WTC11 (cell line): ENCODE measurements around the gene PTGER1. TPM values are rescaled to one million over a fixed set of nuclear protein-coding genes. Genes with fewer than 3 reads are reported as not detected.

Experiments used
- ATAC-seq: fragments of 200-7000 bp; cut with Tn5 transposase; 2 replicates; pipeline ENCODE4 v1.10.0; 2021; ENCODE audit warnings: mild to moderate bottlenecking, moderate library complexity
- CTCF ChIA-PET: fragments of 300-600 bp; sonication (Branson Sonifier 250); formaldehyde crosslinking; loops from one replicate; lab custom pipeline; 2021; ENCODE audit warnings: antibody characterized with exemption; lab: Charles Lee
- POLR2A ChIA-PET: fragments of 350-600 bp; sonication (Branson Sonifier 250); formaldehyde crosslinking; loops from one replicate; lab custom pipeline; 2021; ENCODE audit warnings: antibody characterized with exemption; lab: Charles Lee
- DNase-seq: peaks from one replicate; pipeline ENCODE4 v3.0.0; 2021; ENCODE audit warnings: low spot score
- H3K27ac Mint-ChIP-seq: 2 replicates; pipeline ENCODE4 v1.8.0; 2021; ENCODE audit warnings: mixed read lengths
- H3K27me3 Mint-ChIP-seq: 2 replicates; pipeline ENCODE4 v1.8.0; 2021; ENCODE audit warnings: low read depth, mild to moderate bottlenecking, moderate library complexity, mixed read lengths
- H3K36me3 Mint-ChIP-seq: 2 replicates; pipeline ENCODE4 v1.8.0; 2021; ENCODE audit warnings: mixed read lengths
- H3K4me1 Mint-ChIP-seq: 2 replicates; pipeline ENCODE4 v1.8.0; 2022; ENCODE audit warnings: mixed read lengths
- H3K4me3 Mint-ChIP-seq: 2 replicates; pipeline ENCODE4 v1.8.0; 2021; ENCODE audit warnings: mild to moderate bottlenecking, moderate library complexity, mixed read lengths
- H3K9me3 Mint-ChIP-seq: 2 replicates; pipeline ENCODE4 v1.8.0; 2021; ENCODE audit warnings: mixed read lengths
- AFF4 ChIP-seq: sonication (generic); formaldehyde crosslinking; IDR thresholded peaks from 2 replicates; pipeline ENCODE4 v1.8.1; 2023; ENCODE audit warnings: mild to moderate bottlenecking, missing genetic modification reagents, borderline replicate concordance
- ETV6 ChIP-seq: sonication (generic); formaldehyde crosslinking; IDR thresholded peaks from 2 replicates; pipeline ENCODE4 v1.8.1; 2022; ENCODE audit warnings: mild to moderate bottlenecking, missing genetic modification reagents
- FOXK1 ChIP-seq: sonication (generic); formaldehyde crosslinking; IDR thresholded peaks from 2 replicates; pipeline ENCODE4 v1.8.0; 2022; ENCODE audit warnings: mild to moderate bottlenecking, moderate library complexity, missing genetic modification reagents
- NFATC4 ChIP-seq: fragments of 250-450 bp; sonication (Bioruptor Pico); IDR thresholded peaks from 2 replicates; pipeline ENCODE4 v1.9.0; 2021; ENCODE audit warnings: mild to moderate bottlenecking
- SOX15 ChIP-seq: fragments of 250-450 bp; sonication (Bioruptor Pico); IDR thresholded peaks from 2 replicates; pipeline ENCODE4 v1.9.0; 2021; ENCODE audit warnings: mild to moderate bottlenecking
- TCF7 ChIP-seq: sonication (generic); formaldehyde crosslinking; IDR thresholded peaks from 2 replicates; pipeline ENCODE4 v1.8.0; 2022; ENCODE audit warnings: mild to moderate bottlenecking, low read depth, missing genetic modification reagents, moderate library complexity
- TEAD1 ChIP-seq: sonication (generic); formaldehyde crosslinking; IDR thresholded peaks from 2 replicates; pipeline ENCODE4 v1.8.0; 2022; ENCODE audit warnings: mild to moderate bottlenecking, missing genetic modification reagents
- TP53 ChIP-seq: sonication (generic); formaldehyde crosslinking; IDR thresholded peaks from 2 replicates; pipeline ENCODE4 v1.8.1; 2023; ENCODE audit warnings: mild to moderate bottlenecking, missing genetic modification reagents
- ZNF121 ChIP-seq: sonication (generic); formaldehyde crosslinking; IDR thresholded peaks from 2 replicates; pipeline ENCODE4 v1.8.0; 2023; ENCODE audit warnings: missing genetic modification reagents
- ZNF138 ChIP-seq: sonication (generic); formaldehyde crosslinking; conservative IDR thresholded peaks from 2 replicates; pipeline ENCODE4 v1.8.1; 2022; ENCODE audit warnings: mild to moderate bottlenecking, moderate library complexity, missing genetic modification reagents
- ZNF317 ChIP-seq: sonication (generic); formaldehyde crosslinking; IDR thresholded peaks from 2 replicates; pipeline ENCODE4 v1.8.1; 2023; ENCODE audit warnings: low read depth, mild to moderate bottlenecking, moderate library complexity, missing genetic modification reagents, borderline replicate concordance
- ZNF396 ChIP-seq: fragments of 250-450 bp; sonication (Bioruptor Pico); IDR thresholded peaks from 2 replicates; pipeline ENCODE4 v1.8.0; 2021; ENCODE audit warnings: mild to moderate bottlenecking, moderate library complexity, borderline replicate concordance
- ZNF532 ChIP-seq: fragments of 250-450 bp; sonication (Bioruptor Pico); IDR thresholded peaks from 2 replicates; pipeline ENCODE4 v1.9.0; 2021; ENCODE audit warnings: mild to moderate bottlenecking, borderline replicate concordance
- total RNA-seq: library from RNA; stranded (reverse); gene quantifications from 3 replicates; pipeline ENCODE4 v1.2.3, GENCODE V29; 2021
- TF ChIP-seq, protein P1 (sequence below): sonication (generic); formaldehyde crosslinking; IDR thresholded peaks from 2 replicates; pipeline ENCODE4 v1.8.0; 2023; ENCODE audit warnings: missing genetic modification reagents, mild to moderate bottlenecking, borderline replicate concordance

The PTGER1 gene
- total RNA-seq, 1 experiment from 2014 or later = 0.68 TPM

DNA sequence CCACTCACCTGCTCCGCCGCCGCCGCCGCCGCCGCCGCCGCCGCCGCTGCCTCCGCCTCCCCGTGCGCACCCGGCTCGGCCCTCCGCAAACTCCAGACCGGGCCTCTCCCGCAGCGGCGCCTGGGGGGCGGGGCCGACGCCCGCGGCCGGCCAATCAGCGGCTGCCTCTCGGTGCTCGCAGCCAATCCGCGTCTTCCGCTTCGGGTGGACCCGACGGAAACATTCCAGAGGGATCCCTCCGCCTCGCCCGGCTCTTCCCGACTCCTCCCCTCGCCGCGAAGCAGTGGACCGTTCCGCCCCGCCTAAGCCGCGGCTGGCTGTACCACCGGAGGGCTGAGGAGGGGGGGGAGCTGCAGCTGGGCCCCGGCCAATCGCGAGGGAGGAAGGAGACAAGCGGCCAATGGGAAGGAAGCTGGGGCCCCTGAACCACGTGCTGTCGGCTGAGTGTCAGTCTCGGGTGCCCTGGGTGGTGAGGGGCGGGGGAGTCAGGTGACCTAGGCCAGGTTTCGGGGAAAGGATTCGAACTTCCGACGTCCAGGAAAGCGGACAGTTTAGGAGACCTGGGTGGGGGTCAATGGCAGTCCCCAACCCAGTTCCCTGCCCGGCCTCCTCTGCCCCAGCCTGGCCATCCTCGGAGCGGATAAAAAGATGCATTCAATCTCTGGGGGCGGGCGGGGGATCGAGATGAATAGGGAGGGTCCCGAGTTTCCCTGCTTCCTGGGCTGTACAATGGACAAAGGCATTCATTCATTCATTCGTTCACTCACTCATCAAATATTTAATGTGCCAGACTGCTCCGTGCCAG lies 21.1 kb upstream of the PTGER1 start, which contains the start of gene GIPC1 (continued):
- TF ChIP-seq, protein P1, sequence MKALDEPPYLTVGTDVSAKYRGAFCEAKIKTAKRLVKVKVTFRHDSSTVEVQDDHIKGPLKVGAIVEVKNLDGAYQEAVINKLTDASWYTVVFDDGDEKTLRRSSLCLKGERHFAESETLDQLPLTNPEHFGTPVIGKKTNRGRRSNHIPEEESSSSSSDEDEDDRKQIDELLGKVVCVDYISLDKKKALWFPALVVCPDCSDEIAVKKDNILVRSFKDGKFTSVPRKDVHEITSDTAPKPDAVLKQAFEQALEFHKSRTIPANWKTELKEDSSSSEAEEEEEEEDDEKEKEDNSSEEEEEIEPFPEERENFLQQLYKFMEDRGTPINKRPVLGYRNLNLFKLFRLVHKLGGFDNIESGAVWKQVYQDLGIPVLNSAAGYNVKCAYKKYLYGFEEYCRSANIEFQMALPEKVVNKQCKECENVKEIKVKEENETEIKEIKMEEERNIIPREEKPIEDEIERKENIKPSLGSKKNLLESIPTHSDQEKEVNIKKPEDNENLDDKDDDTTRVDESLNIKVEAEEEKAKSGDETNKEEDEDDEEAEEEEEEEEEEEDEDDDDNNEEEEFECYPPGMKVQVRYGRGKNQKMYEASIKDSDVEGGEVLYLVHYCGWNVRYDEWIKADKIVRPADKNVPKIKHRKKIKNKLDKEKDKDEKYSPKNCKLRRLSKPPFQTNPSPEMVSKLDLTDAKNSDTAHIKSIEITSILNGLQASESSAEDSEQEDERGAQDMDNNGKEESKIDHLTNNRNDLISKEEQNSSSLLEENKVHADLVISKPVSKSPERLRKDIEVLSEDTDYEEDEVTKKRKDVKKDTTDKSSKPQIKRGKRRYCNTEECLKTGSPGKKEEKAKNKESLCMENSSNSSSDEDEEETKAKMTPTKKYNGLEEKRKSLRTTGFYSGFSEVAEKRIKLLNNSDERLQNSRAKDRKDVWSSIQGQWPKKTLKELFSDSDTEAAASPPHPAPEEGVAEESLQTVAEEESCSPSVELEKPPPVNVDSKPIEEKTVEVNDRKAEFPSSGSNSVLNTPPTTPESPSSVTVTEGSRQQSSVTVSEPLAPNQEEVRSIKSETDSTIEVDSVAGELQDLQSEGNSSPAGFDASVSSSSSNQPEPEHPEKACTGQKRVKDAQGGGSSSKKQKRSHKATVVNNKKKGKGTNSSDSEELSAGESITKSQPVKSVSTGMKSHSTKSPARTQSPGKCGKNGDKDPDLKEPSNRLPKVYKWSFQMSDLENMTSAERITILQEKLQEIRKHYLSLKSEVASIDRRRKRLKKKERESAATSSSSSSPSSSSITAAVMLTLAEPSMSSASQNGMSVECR (CRISPR knock-in tag) = 0 out of 2 replicates have a peak, but pooled peaks have one; percentile 55

DNA sequence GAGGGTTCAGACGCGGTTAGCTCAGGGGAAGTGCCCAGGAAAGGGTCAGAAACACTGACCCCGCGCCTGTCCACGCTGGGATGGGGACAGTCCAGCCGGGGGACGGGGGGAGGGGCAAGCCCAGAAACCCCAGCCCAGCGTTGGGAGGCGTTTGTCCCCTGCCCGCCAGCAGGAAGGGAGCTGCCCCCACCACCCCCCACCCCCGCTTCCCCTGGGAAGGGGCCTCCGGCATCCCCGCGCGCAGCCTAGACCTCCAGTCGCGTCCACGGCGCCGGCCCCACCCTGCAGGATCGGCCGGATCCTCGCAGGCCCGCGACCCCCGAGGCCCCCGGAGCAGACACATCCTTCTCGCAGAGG lies 20.5 kb upstream of the PTGER1 start:
- Mint-ChIP-seq H3K36me3 (peaks cover 22% of the 10 kb centered on the region), H3K9me3 (no peaks in the 10 kb centered on the region), H3K27ac (peak overlapping the region; percentile 60; the same call in 1 of the 2 replicates), H3K4me3 (peak overlapping the region; percentile 89), H3K4me1 (peaks cover 21% of the 10 kb centered on the region), H3K27me3 (peaks cover 4% of the 10 kb centered on the region; the same call in 1 of the 2 replicates)
- ChIA-PET CTCF (interaction anchor here (0.6 to 4.2 kb wide), 12 partner anchors 9 to 359 kb away, joined by 3 to 46 read pairs (median 6); partner anchors contain the start of genes ASF1B, DNAJB1 and PTGER1), POLR2A (interaction anchor here (0.6 to 1.3 kb wide), 3 partner anchors 16 to 250 kb away, joined by 3 read pairs; no protein-coding TSS in a partner anchor)
- DNase-seq = no peak
- ATAC-seq = no peak
- TF ChIP-seq FOXK1 (CRISPR knock-in tag) (peak; percentile 0; the same call in 1 of the 2 replicates), TP53 (CRISPR knock-in tag) (peak; percentile 64; the same call in 1 of the 2 replicates), ZNF138 (CRISPR knock-in tag) (no peak)

DNA sequence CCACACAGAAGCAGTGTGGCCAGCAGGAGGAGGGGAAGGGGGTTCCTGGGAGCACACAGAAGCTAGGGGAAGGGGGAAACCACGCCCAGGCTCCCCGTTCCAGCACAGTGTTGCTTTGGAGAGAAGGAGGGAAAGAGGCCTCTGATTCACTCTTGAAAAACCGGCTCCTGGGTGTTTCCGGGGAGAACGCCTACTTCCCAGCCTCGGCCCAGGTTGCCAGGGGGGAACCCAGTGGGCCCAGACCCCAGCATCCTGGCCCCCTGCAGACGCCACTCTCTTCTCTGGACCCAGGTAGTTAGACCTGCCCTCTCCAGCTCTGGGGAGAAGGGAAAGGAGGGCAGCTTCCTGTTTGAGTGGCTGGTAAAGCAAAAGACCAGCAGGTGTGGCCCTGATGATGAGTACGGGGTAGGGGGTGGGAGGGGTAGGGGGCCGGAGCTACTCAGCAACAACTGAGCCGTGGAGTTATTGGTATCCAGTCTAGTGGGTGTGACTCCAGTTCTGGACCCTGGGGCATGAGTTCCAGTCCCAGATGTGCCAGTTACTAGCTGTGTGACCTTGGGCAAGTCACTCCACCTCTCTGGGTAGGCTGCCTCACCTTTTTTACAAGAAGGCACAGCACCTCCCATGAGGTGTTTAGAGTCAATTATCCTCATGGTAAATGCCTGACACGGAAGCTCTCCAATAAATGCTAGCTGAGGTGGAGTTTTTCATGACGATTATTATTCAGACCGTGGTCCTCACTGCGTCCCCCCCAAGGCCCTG lies 19.9 kb upstream of the PTGER1 start:
- Mint-ChIP-seq H3K4me1 (peaks cover 21% of the 10 kb centered on the region), H3K36me3 (peaks cover 22% of the 10 kb centered on the region), H3K27me3 (peaks cover 4% of the 10 kb centered on the region; the same call in 1 of the 2 replicates), H3K9me3 (no peaks in the 10 kb centered on the region), H3K27ac (peak overlapping the region; percentile 85), H3K4me3 (peak overlapping the region; percentile 89)
- ChIA-PET CTCF (interaction anchor here (0.7 to 4.2 kb wide), 10 partner anchors 8 to 358 kb away, joined by 3 to 46 read pairs (median 7); partner anchors contain the start of genes ASF1B, DNAJB1 and PTGER1), POLR2A (interaction anchor here (1.2 to 1.3 kb wide), 2 partner anchors 15 to 22 kb away, joined by 3 read pairs; no protein-coding TSS in a partner anchor)
- no peak for ATAC-seq
- no peak for DNase-seq
- TF ChIP-seq SOX15 = no peak
- no peak for TF ChIP-seq AFF4 (CRISPR knock-in tag)
- TF ChIP-seq ZNF317 (CRISPR knock-in tag) = no peak
- no peak for TF ChIP-seq ZNF396 (CRISPR knock-in tag)
- no peak for TF ChIP-seq ETV6 (CRISPR knock-in tag)
- no peak for TF ChIP-seq NFATC4 (CRISPR knock-in tag)
- no peak for TF ChIP-seq TEAD1
- no peak for TF ChIP-seq TCF7 (CRISPR knock-in tag)
- TF ChIP-seq ZNF121 (CRISPR knock-in tag) = no peak
- no peak for TF ChIP-seq ZNF532 (CRISPR knock-in tag)
